GM19328 (cell line): ENCODE measurements around the gene ATP6V1F.

Experiments used
- ATAC-seq: cut with Tn5 transposase; IDR thresholded peaks from one replicate; pipeline ENCODE4 v1.9.1; 2021; ENCODE audit warnings: mild to moderate bottlenecking, moderate library complexity; ENCODE audit not compliant: unreplicated experiment

ATP6V1F gene

GRCh38 chr7:128914566-128915151 is 52.0 kb downstream of the ATP6V1F start:
- ATAC-seq: no peak

GRCh38 chr7:128915271-128915819 is 52.7 kb downstream of the ATP6V1F start:
- ATAC-seq: no peak
